GM19023 (cell line): ENCODE measurements around the gene PGGHG.
A peak's percentile ranks its signal among the peaks of the same experiment; 100 is the strongest.
"Not testable (repeated sequence)": the region's sequence is repeated elsewhere in the genome, so short reads cannot be mapped to it uniquely, and the experiment has no call there.

Experiments
- ATAC-seq: cut with Tn5 transposase; IDR thresholded peaks from one replicate; pipeline ENCODE4 v1.9.1; 2021; ENCODE audit warnings: mild to moderate bottlenecking, moderate library complexity; ENCODE audit not compliant: unreplicated experiment

The PGGHG gene

GRCh38 chr11:311013-311748, 22.3 kb downstream of the PGGHG start:
- not testable (repeated sequence) for ATAC-seq

- no peak for ATAC-seq
These were observed 23.3 kb downstream of the PGGHG start for GRCh38 chr11:312092-312816.

GRCh38 chr11:313304-313786, 24.4 kb downstream of the PGGHG start:
- no peak for ATAC-seq

GRCh38 chr11:313787-314553, 25.0 kb downstream of the PGGHG start, which contains the start of gene IFITM1:
Gene IFITM1 (plus strand): TSS chr11:314040. CDS start chr11:314171, 131 bp downstream.
- ATAC-seq = no peak

GRCh38 chr11:314554-314875, 25.6 kb downstream of the PGGHG start:
- not testable (repeated sequence) for ATAC-seq

GRCh38 chr11:315051-315481, 26.1 kb downstream of the PGGHG start:
- no peak for ATAC-seq

GRCh38 chr11:315516-315994, 26.6 kb downstream of the PGGHG start:
- ATAC-seq = no peak

GRCh38 chr11:316031-316701, 27.2 kb downstream of the PGGHG start:
- ATAC-seq = no peak

GRCh38 chr11:316891-317301, 28.0 kb downstream of the PGGHG start:
- ATAC-seq = no peak

GRCh38 chr11:317668-318404, 28.9 kb downstream of the PGGHG start:
- not testable (repeated sequence) for ATAC-seq

- ATAC-seq = not testable (repeated sequence)
These were observed 29.6 kb downstream of the PGGHG start for GRCh38 chr11:318405-319120.

- ATAC-seq = not testable (repeated sequence)
These were observed 30.4 kb downstream of the PGGHG start for GRCh38 chr11:319121-319887.

GRCh38 chr11:319888-320273, 31.0 kb downstream of the PGGHG start:
- ATAC-seq = not testable (repeated sequence)

- ATAC-seq = no peak
These were observed 35.2 kb downstream of the PGGHG start for GRCh38 chr11:324156-324555.

GRCh38 chr11:324593-325517, 35.9 kb downstream of the PGGHG start:
- not testable (repeated sequence) for ATAC-seq

GRCh38 chr11:325796-326591, 37.1 kb downstream of the PGGHG start:
- no peak for ATAC-seq

- peak; percentile 20 for ATAC-seq
These were observed 37.6 kb downstream of the PGGHG start for GRCh38 chr11:326592-326841.
